GM21737 (cell line): ENCODE measurements around the gene CDH6.

Experiments
- ATAC-seq: cut with Tn5 transposase; IDR thresholded peaks from one replicate; pipeline ENCODE4 v1.9.1; 2021; ENCODE audit warnings: mild to moderate bottlenecking, moderate library complexity; ENCODE audit not compliant: unreplicated experiment

Gene CDH6

GRCh38 chr5:31196309-31196708, 2.8 kb downstream of the CDH6 start:
- ATAC-seq, result no peak

DNA sequence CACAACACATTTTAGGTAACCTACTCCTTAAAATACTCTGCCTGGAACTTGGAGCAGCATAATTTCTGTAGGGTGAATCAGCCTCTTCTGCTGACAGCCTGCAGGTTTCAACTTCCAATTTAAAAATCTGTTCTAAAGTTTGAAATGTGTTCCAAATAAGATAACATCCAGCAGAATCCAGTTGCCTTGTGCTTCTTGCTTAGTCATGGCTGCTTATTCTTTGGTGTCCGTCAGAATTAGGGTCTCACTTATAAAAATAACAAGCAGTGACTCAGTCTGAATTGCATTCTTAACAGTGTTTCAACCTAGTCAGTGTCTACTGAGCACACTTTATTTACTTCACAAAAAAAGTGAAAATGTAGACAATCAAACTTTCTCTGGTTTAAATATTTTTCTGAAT, 3.7 kb downstream of the CDH6 start:
- no peak for ATAC-seq

GRCh38 chr5:31204958-31205357, 11.5 kb downstream of the CDH6 start:
- ATAC-seq, result no peak

DNA sequence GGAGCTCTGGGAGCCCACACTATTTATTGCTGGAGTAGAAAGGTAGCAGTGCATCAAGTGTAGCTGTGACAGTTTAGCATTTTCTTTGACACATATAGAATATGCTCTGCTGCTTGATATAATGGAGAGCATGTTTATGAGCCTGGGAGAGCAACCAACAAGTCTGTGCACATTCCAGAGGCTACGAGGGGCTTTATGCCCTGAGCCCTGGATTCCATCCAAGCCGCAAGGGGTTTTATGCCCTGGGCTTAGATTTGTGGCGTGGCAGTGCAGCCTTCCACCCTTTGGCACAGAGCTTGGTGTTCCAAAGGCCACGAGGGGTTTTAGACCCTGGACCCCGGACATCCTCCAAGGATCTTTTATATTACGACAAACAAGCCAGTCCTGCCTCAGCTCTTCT, 14.6 kb downstream of the CDH6 start:
- no peak for ATAC-seq

DNA sequence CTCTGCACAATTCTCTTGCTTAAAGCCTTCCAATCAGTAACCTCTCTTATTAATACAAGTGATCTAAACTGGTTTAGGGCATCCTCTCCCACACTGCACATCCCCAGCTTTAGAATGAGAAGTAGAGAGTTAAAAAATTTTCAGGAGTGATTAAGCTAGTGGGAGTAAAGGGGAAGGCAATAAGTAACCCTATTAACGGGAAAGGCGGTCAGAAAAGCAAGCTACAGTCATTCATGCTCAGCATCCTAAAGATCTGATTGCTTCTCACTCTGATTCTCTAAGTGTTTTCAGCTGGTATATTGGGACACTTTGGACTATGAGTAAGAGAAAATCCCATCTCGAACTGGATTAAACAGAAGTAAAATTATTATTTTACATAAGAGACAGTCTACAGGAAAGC, 15.8 kb downstream of the CDH6 start:
- ATAC-seq, result no peak

DNA sequence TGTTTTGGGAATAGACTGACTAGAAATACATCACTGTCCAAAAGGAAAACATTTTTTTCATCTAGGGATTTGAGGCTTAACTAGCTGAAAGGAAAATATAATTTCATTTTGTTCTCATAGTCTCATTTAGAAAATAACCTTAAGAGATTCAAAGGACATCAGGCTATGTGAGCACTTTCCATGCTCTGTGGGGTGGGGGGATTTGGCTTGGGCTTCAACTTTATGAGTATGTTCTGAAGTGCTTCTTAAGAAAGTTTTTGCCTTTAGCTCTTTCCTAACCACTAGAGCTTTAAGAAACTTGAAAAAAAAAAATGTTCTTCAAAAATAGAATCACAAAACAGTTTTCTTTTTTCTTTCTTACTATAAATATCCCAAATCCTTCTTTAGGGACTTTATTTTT, 17.6 kb downstream of the CDH6 start:
- no peak for ATAC-seq

GRCh38 chr5:31213257-31213656, 19.8 kb downstream of the CDH6 start:
- ATAC-seq, result no peak

DNA sequence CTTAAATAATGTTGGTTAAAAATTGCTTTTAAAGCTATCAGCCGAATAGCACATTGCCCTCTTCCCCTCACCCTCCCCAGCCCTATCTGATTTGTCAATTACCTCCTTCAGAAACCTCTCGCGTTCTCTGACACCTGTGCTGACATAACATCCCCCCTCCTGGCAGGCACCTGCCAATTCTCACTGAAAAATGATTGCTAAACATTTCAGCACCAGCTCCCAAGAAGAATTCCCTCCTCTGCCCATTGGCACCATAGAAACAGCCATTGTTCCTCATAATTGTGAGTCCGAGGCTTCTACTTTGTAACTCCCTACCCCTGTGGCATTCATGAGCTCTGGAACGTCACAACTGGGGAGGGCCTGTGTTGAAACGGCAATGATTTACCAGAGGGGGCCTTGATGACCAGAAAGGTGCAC, 20.2 kb downstream of the CDH6 start:
- no peak for ATAC-seq

GRCh38 chr5:31214229-31214628, 20.7 kb downstream of the CDH6 start:
- ATAC-seq, result no peak

- no peak for ATAC-seq
These were observed 21.8 kb downstream of the CDH6 start for GRCh38 chr5:31215236-31215635.

- ATAC-seq, result no peak
These were observed 24.0 kb downstream of the CDH6 start for GRCh38 chr5:31217446-31217845.

DNA sequence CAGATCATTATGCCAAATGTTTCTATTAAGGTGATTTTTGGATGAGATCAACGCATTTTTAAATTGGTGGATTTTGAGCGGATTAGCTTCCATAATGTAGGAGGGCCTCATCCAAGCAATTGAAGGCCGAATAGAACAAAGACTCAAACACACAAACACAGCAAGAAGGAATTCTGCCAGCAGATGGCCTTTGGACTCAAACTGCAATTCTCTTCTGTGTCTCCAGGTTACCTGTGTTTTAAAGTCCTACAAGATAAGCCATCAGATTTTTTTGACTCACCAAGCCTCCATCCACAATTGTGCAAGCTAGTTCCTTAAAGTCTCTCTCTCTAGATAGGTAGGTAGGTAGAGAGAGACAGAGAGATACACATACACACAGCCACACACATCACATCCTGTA, 25.5 kb downstream of the CDH6 start:
- ATAC-seq, result no peak

DNA sequence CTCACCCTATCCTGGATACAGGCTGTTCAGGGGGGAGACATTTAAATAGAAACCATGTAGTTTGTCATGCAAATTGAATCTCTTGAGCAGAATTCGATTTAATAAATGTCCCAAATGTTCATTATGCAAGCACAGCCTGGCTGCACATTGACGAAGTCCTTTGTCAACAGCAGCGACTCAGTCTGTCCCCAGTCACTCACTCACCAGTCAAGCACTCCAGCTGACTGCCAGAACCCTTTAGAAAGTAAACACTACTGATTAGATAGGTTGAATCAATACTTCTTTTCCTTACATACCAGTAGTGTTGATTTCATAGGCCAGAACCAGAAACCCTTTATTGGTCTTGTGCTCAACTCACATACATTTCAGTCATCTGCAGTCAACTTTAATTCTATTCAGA, 27.5 kb downstream of the CDH6 start:
- no peak for ATAC-seq

- no peak for ATAC-seq
These were observed 31.6 kb downstream of the CDH6 start for GRCh38 chr5:31225118-31225517.

- no peak for ATAC-seq
These were observed 32.1 kb downstream of the CDH6 start for GRCh38 chr5:31225613-31226012.

DNA sequence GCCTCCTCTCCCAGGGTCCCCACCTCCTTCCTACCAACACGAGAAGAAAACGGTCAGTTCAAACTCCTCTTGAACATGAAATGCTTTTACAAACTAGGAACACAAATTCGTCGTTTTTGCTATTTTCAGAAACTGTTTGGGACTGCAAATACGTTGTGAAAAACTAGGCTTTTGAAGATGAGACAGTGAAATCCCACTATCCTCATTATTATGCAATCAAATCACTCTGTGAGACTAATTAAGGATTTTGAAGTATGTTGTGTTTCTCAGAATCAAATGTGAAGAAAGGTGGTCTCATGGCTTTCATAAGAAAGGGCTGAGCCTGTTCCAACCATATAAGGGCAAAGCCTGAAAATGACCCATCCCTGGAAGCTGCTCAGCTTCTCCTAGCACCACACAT, 33.2 kb downstream of the CDH6 start:
- ATAC-seq, result no peak

GRCh38 chr5:31229266-31229665, 35.8 kb downstream of the CDH6 start:
- no peak for ATAC-seq

DNA sequence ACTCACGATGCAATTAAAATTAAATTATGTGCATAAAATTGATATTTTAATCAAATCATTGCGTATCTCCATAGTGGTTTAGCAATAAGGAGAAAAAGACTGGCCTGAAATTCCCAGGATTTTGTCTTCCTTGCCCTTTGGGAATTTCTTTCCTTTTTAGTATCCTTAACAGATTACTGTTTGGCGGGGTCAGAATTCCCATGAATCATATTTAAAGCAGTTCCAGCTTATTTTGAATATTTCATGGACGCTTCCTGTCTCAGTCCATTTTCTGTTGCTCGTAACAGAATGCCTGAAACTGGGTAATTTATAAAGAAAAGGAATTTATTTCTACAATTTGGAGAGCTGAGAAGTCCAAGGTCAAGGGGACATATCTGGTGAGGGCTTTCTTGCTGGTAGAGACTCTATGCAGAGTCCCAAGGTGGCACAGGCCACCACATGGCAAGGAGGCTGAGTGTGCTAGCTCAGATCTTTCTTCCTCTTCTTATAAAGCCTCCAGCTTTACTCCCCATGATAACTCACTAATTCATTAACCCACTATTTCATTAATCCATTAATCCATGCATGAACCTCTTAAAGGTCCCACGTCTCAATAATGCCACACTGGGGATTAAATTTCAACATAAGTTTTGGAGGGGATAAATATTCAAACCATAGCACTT, 37.8 kb downstream of the CDH6 start:
- no peak for ATAC-seq

GRCh38 chr5:31232273-31232888, 38.9 kb downstream of the CDH6 start:
- ATAC-seq, result no peak

DNA sequence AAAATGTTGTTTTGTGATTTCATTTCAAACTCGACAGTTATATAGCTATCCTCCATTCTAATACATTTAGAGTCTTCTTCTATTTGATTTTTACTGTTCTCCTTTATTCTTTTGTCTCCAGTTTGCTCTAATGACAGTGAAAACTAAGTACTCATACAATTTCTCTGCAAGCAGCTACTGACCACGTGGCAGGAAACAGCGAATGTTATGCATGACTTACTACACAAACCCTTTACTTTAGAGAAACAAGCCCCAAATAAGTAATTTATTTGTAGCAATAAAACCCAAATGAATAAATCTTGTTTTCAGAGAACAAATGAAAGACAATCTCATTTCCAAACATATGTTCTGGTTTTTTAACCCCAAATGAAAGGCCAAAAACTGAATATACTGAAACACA, 41.9 kb downstream of the CDH6 start:
- ATAC-seq, result no peak

DNA sequence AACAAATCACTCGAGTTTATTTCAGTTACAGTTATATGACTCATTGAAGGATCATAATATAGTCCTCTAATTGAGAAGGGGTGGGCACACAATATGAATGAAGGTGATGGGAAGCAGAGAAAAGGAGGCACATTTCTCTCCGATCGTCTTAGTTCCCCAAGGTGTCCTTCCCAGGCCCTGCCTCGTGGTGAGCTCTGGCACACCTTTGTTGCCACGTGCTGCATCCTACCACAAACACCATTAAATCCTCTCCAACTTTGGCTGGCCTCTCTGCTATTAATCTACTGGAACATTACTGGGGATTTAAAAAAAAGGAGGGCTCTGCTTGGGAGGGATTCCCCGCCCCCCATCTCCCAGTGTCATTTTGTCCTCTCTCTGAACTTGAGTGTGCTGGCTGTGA, 42.9 kb downstream of the CDH6 start:
- no peak for ATAC-seq

DNA sequence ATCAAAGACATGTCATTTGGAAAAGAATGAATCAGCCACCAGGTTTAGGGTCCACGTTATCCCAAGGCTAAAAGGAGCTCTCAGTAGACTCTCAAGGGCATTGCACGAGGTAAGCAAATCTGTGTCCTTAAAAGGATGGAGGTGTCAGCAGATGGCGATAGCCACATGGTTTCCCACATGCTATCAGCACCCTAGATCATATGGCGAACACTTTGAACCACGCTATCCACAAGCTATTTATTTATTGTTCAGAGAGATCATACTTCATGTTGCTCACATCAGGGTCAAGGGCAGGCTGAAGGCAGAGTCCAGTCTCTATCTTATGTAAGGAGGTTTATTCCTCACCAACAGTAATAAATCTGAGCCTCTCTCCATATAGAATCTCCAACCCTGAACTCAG, 43.7 kb downstream of the CDH6 start:
- ATAC-seq, result no peak

DNA sequence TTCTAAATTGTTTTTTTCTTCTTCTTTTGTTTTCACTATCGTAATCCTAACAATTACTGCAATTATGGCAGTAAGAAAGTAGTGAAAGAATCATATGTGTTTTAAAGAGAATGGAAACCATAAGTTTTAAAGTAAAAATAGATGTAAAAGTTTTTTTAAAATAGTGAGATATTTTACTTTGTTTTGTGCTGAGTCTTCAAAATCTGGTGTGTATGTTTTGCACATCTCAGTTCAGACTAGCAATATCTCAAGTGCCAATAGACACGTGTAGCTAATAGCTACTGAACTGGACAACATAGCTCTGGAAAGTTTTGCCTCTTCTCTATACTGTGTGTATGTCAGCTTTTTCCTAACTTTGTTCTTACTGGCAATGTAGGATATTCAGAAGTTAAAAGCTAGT, 45.0 kb downstream of the CDH6 start:
- no peak for ATAC-seq
